ENCODE measurements around the gene ZNF326.

DNA sequence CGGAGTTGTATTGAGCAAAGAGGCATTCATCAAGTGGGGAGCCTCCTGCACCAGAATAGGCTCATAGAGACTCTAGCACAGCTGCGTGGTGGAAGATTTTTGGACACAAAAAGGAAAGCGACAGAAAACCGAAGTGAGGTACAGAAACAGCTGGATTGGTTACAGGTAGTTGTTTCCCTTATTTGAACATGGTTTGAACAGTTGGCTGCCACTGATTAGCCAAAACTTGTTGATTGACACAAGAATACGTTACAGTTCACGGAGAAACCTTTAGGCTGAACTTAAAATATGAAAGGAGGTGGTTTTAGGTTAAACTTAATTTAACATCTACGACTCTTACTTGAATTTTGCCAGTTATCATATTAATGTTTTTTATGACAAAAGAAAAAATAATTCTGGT, 89.1 kb downstream of the ZNF326 start:
- TF ChIP-seq POLR2A (IDR thresholded peaks at IDR 0.05; ENCODE audit: low read length) (no peak), GATA1 (IDR thresholded peaks at IDR 0.05; ENCODE audit: low read depth, low read length) (no peak)
